Neural cell (in vitro differentiated cells): Measurements from ENCODE around the gene FOXJ1. TPM values are rescaled to one million over a fixed set of nuclear protein-coding genes. Genes with fewer than 3 reads are reported as not detected.

ENCODE experiments used
- H2AFZ ChIP-seq: fragments of 200-600, 300-800 bp; sonication (generic), shearing (Covaris generic); 2 replicates; pipeline ENCODE4 v1.6.0; 2014; ENCODE audit warnings: low read depth, mild to moderate bottlenecking, antibody characterized with exemption, low read length, moderate library complexity
- H3F3A ChIP-seq: fragments of 200-600 bp; shearing (Covaris generic); 2 replicates; pipeline ENCODE4 v1.6.1; 2016; ENCODE audit warnings: mild to moderate bottlenecking, moderate library complexity, mixed read lengths, antibody characterized with exemption, low read length; ENCODE audit not compliant: insufficient read depth, poor library complexity, severe bottlenecking
- H3K27ac ChIP-seq: fragments of 200-600, 300-800 bp; sonication (generic), shearing (Covaris generic); 2 replicates; pipeline ENCODE4 v1.5.1; 2014; ENCODE audit warnings: mild to moderate bottlenecking, low read length, moderate library complexity
- H3K27me3 ChIP-seq: fragments of 300-800, 200-600 bp; sonication (generic), shearing (Covaris generic); 2 replicates; pipeline ENCODE4 v1.6.0; 2014; ENCODE audit warnings: mild to moderate bottlenecking, low read depth, low read length, moderate library complexity; ENCODE audit not compliant: insufficient read depth
- H3K36me3 ChIP-seq: fragments of 300-800, 200-600 bp; sonication (generic), shearing (Covaris generic); 2 replicates; pipeline ENCODE4 v1.5.1; 2014; ENCODE audit warnings: mild to moderate bottlenecking, antibody characterized with exemption, low read length, moderate library complexity; ENCODE audit not compliant: insufficient read depth
- H3K4me2 ChIP-seq: fragments of 300-800, 200-600 bp; sonication (generic), shearing (Covaris generic); 2 replicates; pipeline ENCODE4 v1.6.0; 2014; ENCODE audit warnings: mild to moderate bottlenecking, low read length
- H3K4me3 ChIP-seq: fragments of 300-800, 200-600 bp; sonication (generic), shearing (Covaris generic); 2 replicates; pipeline ENCODE4 v1.5.1; 2014; ENCODE audit warnings: mild to moderate bottlenecking, low read length, moderate library complexity
- H3K79me2 ChIP-seq: fragments of 200-600 bp; shearing (Covaris generic); replicated peaks from 2 replicates; pipeline ENCODE4 v1.6.0; 2014; ENCODE audit warnings: mild to moderate bottlenecking, low read length, moderate library complexity; ENCODE audit not compliant: insufficient read depth
- H3K9ac ChIP-seq: fragments of 300-800, 200-600 bp; sonication (generic), shearing (Covaris generic); 2 replicates; pipeline ENCODE4 v1.6.1; 2016; ENCODE audit warnings: mild to moderate bottlenecking, low read length, mixed read lengths
- H3K9me2 ChIP-seq: fragments of 200-600 bp; shearing (Covaris generic); 2 replicates; pipeline ENCODE4 v1.6.1; 2016; ENCODE audit warnings: mild to moderate bottlenecking, low read length, mixed read lengths; ENCODE audit not compliant: insufficient read depth
- H3K9me3 ChIP-seq: fragments of 200-600, 300-800 bp; sonication (generic), shearing (Covaris generic); 2 replicates; pipeline ENCODE4 v1.6.1; 2016; ENCODE audit warnings: mild to moderate bottlenecking, mixed run types, low read length, moderate library complexity, mixed read lengths
- H4K20me1 ChIP-seq: fragments of 200-600 bp; shearing (Covaris generic); 2 replicates; pipeline ENCODE4 v1.6.1; 2016; ENCODE audit warnings: mild to moderate bottlenecking, mixed run types; ENCODE audit not compliant: insufficient read depth
- CTCF ChIP-seq: fragments of 450-650 bp; IDR thresholded peaks from 2 replicates; pipeline ENCODE4 v1.5.1; 2014; ENCODE audit warnings: antibody characterized with exemption, mild to moderate bottlenecking, moderate library complexity; ENCODE audit not compliant: poor library complexity, severe bottlenecking
- EP300 ChIP-seq: fragments of 450-650 bp; conservative IDR thresholded peaks from 2 replicates; pipeline ENCODE4 v1.6.1; 2014; ENCODE audit warnings: antibody characterized with exemption, mild to moderate bottlenecking, moderate library complexity; ENCODE audit not compliant: poor library complexity, severe bottlenecking
- EZH2 ChIP-seq: fragments of 200-600, 300-800 bp; shearing (Covaris generic), sonication (generic); IDR thresholded peaks from 2 replicates; pipeline ENCODE4 v1.6.1; 2014; ENCODE audit warnings: antibody characterized with exemption, low read length, borderline replicate concordance, mild to moderate bottlenecking; ENCODE audit not compliant: insufficient read depth, poor library complexity, severe bottlenecking
- MXI1 ChIP-seq: fragments of 450-650 bp; conservative IDR thresholded peaks from 2 replicates; pipeline ENCODE4 v1.6.1; 2014; ENCODE audit warnings: antibody characterized with exemption, mild to moderate bottlenecking; ENCODE audit not compliant: poor library complexity, severe bottlenecking
- POLR2AphosphoS5 ChIP-seq: IDR thresholded peaks from 2 replicates; pipeline ENCODE4 v1.6.1; 2012
- RAD21 ChIP-seq: fragments of 450-650 bp; conservative IDR thresholded peaks from 2 replicates; pipeline ENCODE4 v1.6.1; 2014; ENCODE audit warnings: antibody characterized with exemption, mild to moderate bottlenecking, moderate library complexity
- REST ChIP-seq: IDR thresholded peaks from 2 replicates; pipeline ENCODE4 v1.6.1; 2012; ENCODE audit warnings: borderline replicate concordance
- SMC3 ChIP-seq: fragments of 450-650 bp; conservative IDR thresholded peaks from 2 replicates; pipeline ENCODE4 v1.6.1; 2014; ENCODE audit warnings: antibody characterized with exemption, mild to moderate bottlenecking, moderate library complexity; ENCODE audit not compliant: poor library complexity
- TAF1 ChIP-seq: IDR thresholded peaks from 2 replicates; pipeline ENCODE4 v1.6.1; 2012; ENCODE audit warnings: low read depth
- polyA plus RNA-seq: library from polyadenylated mRNA; depleted of rRNA; stranded (reverse); fragments of >200 nt; gene quantifications from 2 replicates; pipeline ENCODE4 v1.2.3, GENCODE V29; 2014

The FOXJ1 gene
- polyA plus RNA-seq, 1 donor from 2014 or later, result 0.56 TPM

- Histone ChIP-seq H3K4me2 (no peak overlapping the region), H3K4me3 (no peak overlapping the region), H3K79me2 (no peaks in the 10 kb centered on the region), H3K9me3 (no peaks in the 10 kb centered on the region), H3K27me3 (no peaks in the 10 kb centered on the region), H3F3A (no peaks in the 10 kb centered on the region), H3K9ac (no peak overlapping the region), H4K20me1 (no peaks in the 10 kb centered on the region), H3K9me2 (no peaks in the 10 kb centered on the region), H2AFZ (no peak overlapping the region), H3K27ac (no peak overlapping the region), H3K36me3 (no peaks in the 10 kb centered on the region)
- TF ChIP-seq MXI1 (no peak), POLR2AphosphoS5 (no peak), SMC3 (no peak), RAD21 (no peak), CTCF (no peak), REST (no peak), EP300 (no peak), EZH2 (no peak), TAF1 (no peak)
Observed at GRCh38 chr17:76123191-76123499, 17.9 kb downstream of the FOXJ1 start.

- Histone ChIP-seq H3K9me3 (no peaks in the 10 kb centered on the region), H3K4me3 (no peak overlapping the region), H3K27me3 (no peaks in the 10 kb centered on the region), H2AFZ (no peak overlapping the region), H3K27ac (no peak overlapping the region), H3K9ac (no peak overlapping the region), H3K4me2 (no peak overlapping the region), H3K36me3 (no peaks in the 10 kb centered on the region), H3K79me2 (no peaks in the 10 kb centered on the region), H4K20me1 (no peaks in the 10 kb centered on the region), H3K9me2 (no peaks in the 10 kb centered on the region), H3F3A (no peaks in the 10 kb centered on the region)
- TF ChIP-seq MXI1, result no peak
- no peak for TF ChIP-seq POLR2AphosphoS5
- TF ChIP-seq EZH2, result no peak
- TF ChIP-seq TAF1, result no peak
- no peak for TF ChIP-seq EP300
- TF ChIP-seq SMC3, result no peak
- no peak for TF ChIP-seq REST
- TF ChIP-seq CTCF, result no peak
- TF ChIP-seq RAD21, result no peak
Observed at GRCh38 chr17:76122431-76123190, 18.4 kb downstream of the FOXJ1 start.
